ENCODE results near the gene TMPRSS9.
A peak's percentile ranks its signal among the peaks of the same experiment; 100 is the strongest.

Gene TMPRSS9

DNA sequence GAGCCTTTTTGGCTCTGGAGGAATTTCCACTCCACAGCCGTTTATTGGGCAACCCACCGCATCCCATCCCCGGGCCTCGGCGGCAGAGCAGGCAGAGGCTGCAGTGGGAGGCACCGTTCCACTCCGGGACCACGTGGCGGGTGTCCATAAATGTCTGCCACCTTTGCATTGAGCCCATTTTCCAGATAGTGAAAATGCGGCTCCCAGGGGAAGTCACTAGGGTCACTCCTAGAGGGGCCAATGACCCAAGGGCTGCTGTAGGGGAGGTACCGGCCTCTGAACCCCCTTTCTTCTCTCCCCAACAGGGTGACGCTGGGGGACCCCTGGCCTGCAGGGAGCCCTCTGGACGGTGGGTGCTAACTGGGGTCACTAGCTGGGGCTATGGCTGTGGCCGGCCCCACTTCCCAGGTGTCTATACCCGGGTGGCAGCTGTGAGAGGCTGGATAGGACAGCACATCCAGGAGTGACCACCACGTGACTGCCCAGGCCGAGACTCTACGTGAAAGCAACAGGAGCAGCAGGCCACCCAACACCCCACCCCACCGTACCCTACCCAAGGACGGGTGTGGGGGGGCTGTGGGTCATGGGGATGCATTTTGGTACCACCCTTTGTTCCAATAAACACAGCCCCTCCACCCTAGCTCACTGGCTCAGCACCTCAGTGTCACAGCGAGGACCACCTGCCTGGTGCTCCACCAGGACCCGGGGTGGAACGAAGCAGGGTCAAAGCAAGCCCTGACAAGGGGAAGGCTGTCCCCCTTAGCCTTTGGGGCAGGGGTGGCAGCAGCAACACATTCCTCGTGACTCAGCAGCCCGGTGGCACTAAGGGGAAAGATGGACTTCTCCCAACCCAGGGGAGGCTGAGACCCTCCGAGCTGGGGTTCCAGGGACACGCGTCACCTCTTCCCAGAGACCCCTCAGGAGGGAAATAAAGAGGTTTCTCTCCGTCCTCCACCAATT, 65.8 kb downstream of the TMPRSS9 start:
- H3K27ac ChIP-seq: peak overlapping the region; percentile 93
- TF ChIP-seq ZFX (IDR thresholded peaks at IDR 0.05; ENCODE audit: borderline replicate concordance) (no peak), CTCF (IDR thresholded peaks at IDR 0.05) (no peak)

- no peak for TF ChIP-seq ZFX (IDR thresholded peaks at IDR 0.05; ENCODE audit: borderline replicate concordance)
- TF ChIP-seq CTCF (IDR thresholded peaks at IDR 0.05): no peak
- peak overlapping the region; percentile 93 for H3K27ac ChIP-seq
These were observed 66.8 kb downstream of the TMPRSS9 start for GRCh38 chr19:2426611-2427428.

DNA sequence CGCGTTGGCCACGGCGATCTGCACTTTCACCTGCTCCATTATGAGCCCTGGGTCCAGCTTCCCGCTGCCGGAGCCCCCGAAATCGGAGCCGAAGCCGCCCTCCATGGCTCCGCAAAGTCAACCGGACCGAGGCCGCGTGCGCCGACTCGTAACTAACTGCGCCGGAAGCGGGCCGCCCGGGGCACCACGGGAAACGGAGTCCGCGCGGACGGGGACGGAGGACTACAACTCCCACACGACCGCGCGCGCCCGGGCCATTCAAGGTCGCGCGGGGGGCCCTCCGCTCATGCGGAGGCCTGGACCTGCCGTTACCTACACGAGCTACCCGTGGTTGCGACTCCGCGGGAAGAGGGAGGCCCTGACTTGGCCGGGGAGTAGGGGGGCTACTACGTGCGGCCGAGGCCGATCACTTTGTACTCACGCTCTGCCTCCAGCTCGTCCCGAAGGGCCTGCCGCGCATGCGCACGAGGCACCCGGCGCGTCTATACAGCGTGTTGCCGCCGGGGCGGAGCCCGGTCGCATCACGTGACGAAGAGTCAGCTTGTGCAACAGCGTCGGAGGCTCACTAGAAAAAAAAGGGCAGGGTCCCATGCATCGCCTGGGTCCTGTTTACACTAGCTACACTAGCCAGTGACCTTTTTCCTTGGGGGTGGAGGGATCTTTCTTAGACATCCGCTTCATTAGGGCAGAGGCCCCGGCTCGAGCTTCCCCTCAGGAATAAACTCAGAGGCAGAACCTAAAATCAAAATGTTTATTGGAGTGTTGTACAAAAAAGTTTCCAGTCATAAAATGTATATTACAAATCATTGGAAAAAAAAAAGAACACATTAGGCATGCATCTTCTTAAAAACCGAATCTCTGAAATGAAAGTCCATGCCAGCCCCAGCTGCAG, 67.6 kb downstream of the TMPRSS9 start, which contains the start of gene TIMM13:
TIMM13 (minus strand) TSS at position 158 of the 892 bp plus-strand sequence; CDS start at position 105, 53 bp downstream.
- H3K27ac ChIP-seq: peak within 1 kb of the TSS; percentile 93
- TF ChIP-seq CTCF (IDR thresholded peaks at IDR 0.05) (no peak), ZFX (IDR thresholded peaks at IDR 0.05; ENCODE audit: borderline replicate concordance) (no peak)

DNA sequence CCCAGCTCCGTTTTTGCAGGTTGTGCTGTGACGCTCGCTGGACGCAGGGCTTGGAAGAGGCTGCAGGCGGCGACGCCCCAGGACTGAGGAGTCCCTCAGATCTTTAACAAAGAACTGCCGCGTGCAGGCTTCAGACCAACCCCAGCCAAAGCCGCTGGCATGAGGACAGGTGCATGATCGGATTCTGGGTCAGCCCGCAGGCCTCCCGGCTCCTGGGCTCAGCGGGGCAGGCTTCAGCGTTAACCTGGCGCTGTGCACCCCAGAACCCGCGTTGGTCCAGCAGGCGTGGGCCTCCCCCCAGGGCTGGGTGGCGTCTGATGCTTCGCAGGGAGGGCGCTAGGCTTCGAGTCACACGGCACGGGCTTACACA, 68.2 kb downstream of the TMPRSS9 start:
- H3K27ac ChIP-seq: peak overlapping the region; percentile 93
- TF ChIP-seq CTCF (IDR thresholded peaks at IDR 0.05) (no peak), ZFX (IDR thresholded peaks at IDR 0.05; ENCODE audit: borderline replicate concordance) (no peak)

DNA sequence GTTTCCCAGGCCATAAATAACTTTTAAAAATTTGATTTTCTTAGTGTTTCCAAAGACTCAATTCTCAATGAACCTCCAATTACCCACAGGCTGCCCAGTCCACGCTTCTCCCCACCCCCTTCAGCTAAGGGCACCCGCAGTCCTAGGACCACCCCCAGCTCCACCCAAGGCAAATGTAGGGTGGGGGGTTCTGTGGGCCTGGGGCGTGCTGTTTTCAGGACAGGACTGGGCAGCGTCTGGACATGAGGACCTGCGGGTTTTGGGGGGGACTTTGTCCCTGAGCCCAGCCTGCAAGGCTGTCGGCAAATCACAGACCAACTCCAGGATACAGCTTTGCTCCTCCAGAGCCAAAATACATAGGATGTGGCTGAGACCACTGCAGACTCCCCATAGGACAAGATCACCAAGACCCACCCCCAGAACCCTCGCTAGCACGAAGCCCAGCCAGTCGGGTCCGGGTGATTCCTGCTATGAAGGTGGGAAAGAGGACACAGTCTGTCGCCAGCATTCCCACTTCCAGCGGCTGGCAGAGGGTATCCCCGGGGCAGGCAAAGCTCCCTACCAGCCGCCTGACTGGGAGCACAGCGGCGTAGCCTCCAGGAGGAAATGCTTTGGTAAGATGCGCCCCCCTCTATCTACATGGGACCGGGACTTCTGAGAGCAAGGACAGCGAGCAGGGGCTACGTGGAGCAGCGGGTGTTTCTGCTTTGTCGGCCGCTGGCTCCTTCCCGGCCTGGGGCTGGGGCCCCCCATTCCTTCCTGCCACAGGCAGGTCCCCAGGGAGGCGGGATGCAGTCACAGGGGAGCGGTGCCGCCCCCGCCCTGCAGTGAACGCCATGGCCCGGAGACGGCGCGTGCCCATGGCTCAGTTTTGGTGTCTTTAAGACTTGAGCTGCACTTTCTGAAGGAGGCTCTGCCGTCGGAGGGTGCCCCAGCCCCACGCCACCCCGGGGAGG, 69.0 kb downstream of the TMPRSS9 start:
- H3K27ac ChIP-seq: peak overlapping the region; percentile 93; the same call in 1 of the 2 replicates
- no peak for TF ChIP-seq ZFX (IDR thresholded peaks at IDR 0.05; ENCODE audit: borderline replicate concordance)
- no peak for TF ChIP-seq CTCF (IDR thresholded peaks at IDR 0.05)

Measured in 22Rv1 (cell line).